ENCODE results near the gene PLK3. TPM values are rescaled to one million over a fixed set of nuclear protein-coding genes. Genes with fewer than 3 reads are reported as not detected.
A peak's percentile ranks its signal among the peaks of the same experiment; 100 is the strongest.

PLK3 gene
- total and polyA plus RNA-seq, 2 experiments from 2014 or later = 8.7 to 15.1 TPM

DNA sequence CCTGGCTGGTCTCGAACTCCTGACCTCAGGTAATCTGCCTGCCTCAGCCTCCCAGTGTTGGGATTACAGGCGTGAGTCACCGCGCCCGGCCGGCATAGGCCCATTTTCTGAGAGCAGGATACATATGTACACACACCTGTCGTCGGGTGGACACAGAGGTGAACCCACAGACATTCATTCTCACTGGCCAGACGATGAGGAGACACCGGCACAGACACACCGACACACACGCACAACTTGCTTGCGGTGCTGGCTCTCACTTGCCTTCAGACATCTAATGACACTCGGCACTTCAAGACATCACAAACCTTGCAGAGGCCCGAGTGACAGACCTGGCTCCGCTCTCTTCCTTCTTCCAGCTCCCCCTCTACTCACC is 42.3 kb downstream of the PLK3 start:
- no peaks in the 10 kb centered on the region for H3K9me2 ChIP-seq (ENCODE audit: insufficient read depth)
- H3K9me3 Mint-ChIP-seq = 0 out of 3 replicates have a peak, but pooled peaks cover 4% of the 10 kb centered on the region
- H3K4me2 ChIP-seq = peak overlapping the region; percentile 98
- TF ChIP-seq ZNF331 (CRISPR knock-in tag; IDR thresholded peaks at IDR 0.05; ENCODE audit: low read depth) (no peak), STAT1 (IDR thresholded peaks at IDR 0.05; ENCODE audit: unreplicated experiment) (no peak), ETS1 (IDR thresholded peaks at IDR 0.05) (no peak), EZH2phosphoT487 (IDR thresholded peaks at IDR 0.05; ENCODE audit: unreplicated experiment) (no peak), JUNB (IDR thresholded peaks at IDR 0.05; ENCODE audit: unreplicated experiment) (no peak), ZNF114 (CRISPR knock-in tag; IDR thresholded peaks at IDR 0.05) (no peak), EZH2 (IDR thresholded peaks at IDR 0.05; ENCODE audit: low read depth, unreplicated experiment) (no peak), REST (IDR thresholded peaks at IDR 0.05; ENCODE audit: unreplicated experiment) (no peak), POLR2AphosphoS5 (IDR thresholded peaks at IDR 0.05; ENCODE audit: low read depth) (no peak), CREB1 (CRISPR knock-in tag; IDR thresholded peaks at IDR 0.05; ENCODE audit: low read depth) (no peak), NANOG (IDR thresholded peaks at IDR 0.05; ENCODE audit: borderline replicate concordance) (no peak)
- TF ChIP-seq, protein P1, sequence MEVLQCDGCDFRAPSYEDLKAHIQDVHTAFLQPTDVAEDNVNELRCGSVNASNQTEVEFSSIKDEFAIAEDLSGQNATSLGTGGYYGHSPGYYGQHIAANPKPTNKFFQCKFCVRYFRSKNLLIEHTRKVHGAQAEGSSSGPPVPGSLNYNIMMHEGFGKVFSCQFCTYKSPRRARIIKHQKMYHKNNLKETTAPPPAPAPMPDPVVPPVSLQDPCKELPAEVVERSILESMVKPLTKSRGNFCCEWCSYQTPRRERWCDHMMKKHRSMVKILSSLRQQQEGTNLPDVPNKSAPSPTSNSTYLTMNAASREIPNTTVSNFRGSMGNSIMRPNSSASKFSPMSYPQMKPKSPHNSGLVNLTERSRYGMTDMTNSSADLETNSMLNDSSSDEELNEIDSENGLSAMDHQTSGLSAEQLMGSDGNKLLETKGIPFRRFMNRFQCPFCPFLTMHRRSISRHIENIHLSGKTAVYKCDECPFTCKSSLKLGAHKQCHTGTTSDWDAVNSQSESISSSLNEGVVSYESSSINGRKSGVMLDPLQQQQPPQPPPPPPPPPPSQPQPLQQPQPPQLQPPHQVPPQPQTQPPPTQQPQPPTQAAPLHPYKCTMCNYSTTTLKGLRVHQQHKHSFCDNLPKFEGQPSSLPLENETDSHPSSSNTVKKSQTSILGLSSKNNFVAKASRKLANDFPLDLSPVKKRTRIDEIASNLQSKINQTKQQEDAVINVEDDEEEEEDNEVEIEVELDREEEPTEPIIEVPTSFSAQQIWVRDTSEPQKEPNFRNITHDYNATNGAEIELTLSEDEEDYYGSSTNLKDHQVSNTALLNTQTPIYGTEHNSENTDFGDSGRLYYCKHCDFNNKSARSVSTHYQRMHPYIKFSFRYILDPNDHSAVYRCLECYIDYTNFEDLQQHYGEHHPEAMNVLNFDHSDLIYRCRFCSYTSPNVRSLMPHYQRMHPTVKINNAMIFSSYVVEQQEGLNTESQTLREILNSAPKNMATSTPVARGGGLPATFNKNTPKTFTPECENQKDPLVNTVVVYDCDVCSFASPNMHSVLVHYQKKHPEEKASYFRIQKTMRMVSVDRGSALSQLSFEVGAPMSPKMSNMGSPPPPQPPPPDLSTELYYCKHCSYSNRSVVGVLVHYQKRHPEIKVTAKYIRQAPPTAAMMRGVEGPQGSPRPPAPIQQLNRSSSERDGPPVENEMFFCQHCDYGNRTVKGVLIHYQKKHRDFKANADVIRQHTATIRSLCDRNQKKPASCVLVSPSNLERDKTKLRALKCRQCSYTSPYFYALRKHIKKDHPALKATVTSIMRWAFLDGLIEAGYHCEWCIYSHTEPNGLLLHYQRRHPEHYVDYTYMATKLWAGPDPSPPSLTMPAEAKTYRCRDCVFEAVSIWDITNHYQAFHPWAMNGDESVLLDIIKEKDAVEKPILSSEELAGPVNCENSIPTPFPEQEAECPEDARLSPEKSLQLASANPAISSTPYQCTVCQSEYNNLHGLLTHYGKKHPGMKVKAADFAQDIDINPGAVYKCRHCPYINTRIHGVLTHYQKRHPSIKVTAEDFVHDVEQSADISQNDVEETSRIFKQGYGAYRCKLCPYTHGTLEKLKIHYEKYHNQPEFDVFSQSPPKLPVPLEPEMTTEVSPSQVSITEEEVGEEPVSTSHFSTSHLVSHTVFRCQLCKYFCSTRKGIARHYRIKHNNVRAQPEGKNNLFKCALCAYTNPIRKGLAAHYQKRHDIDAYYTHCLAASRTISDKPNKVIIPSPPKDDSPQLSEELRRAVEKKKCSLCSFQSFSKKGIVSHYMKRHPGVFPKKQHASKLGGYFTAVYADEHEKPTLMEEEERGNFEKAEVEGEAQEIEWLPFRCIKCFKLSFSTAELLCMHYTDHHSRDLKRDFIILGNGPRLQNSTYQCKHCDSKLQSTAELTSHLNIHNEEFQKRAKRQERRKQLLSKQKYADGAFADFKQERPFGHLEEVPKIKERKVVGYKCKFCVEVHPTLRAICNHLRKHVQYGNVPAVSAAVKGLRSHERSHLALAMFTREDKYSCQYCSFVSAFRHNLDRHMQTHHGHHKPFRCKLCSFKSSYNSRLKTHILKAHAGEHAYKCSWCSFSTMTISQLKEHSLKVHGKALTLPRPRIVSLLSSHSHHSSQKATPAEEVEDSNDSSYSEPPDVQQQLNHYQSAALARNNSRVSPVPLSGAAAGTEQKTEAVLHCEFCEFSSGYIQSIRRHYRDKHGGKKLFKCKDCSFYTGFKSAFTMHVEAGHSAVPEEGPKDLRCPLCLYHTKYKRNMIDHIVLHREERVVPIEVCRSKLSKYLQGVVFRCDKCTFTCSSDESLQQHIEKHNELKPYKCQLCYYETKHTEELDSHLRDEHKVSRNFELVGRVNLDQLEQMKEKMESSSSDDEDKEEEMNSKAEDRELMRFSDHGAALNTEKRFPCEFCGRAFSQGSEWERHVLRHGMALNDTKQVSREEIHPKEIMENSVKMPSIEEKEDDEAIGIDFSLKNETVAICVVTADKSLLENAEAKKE (CRISPR knock-in tag; IDR thresholded peaks at IDR 0.05) = no peak
- peak overlapping the region; percentile 91 for H3K4me3 ChIP-seq
- H3K36me3 Mint-ChIP-seq (ENCODE audit: low read depth) = 0 out of 3 replicates have a peak, but pooled peaks cover 3% of the 10 kb centered on the region
- peak overlapping the region; percentile 77 for H3K4me3 Mint-ChIP-seq
- peaks cover 18% of the 10 kb centered on the region for H3K27me3 Mint-ChIP-seq (ENCODE audit: insufficient read depth, low read depth, poor library complexity)
- peaks cover 7% of the 10 kb centered on the region; the same call in 1 of the 2 replicates for H3K4me1 ChIP-seq (ENCODE audit: insufficient read depth)
- no peaks in the 10 kb centered on the region; the same call in 2 of the 3 replicates for H3K4me1 Mint-ChIP-seq
- H3K79me2 ChIP-seq (replicated peaks; ENCODE audit: insufficient read depth) = no peaks in the 10 kb centered on the region
- peak; percentile 64 for DNase-seq (ENCODE audit: low spot score)
- no peak overlapping the region for H3K27ac Mint-ChIP-seq
- H3K27me3 ChIP-seq (ENCODE audit: insufficient read depth) = peaks cover 11% of the 10 kb centered on the region; the same call in 1 of the 2 replicates
- no peaks in the 10 kb centered on the region for H3K36me3 ChIP-seq (ENCODE audit: insufficient read depth)
- H4K20me1 ChIP-seq (replicated peaks; ENCODE audit: insufficient read depth) = no peaks in the 10 kb centered on the region
- peak; percentile 50 for ATAC-seq
- H3F3A ChIP-seq (replicated peaks; ENCODE audit: low read depth) = 0 out of 2 replicates have a peak, but pooled peaks cover 5% of the 10 kb centered on the region
- H3K27ac ChIP-seq (ENCODE audit: low read depth) = no peak overlapping the region
- H2AFZ ChIP-seq = peak overlapping the region; percentile 96

All from GM23338 (cell line).